Panc1 (cell line): ENCODE data around the gene WDR35.

Experiments
- CTCF ChIP-seq: fragments of 450-650 bp; IDR thresholded peaks from 2 replicates; pipeline ENCODE4 v1.5.1; 2017; ENCODE audit warnings: mild to moderate bottlenecking
- POLR2AphosphoS5 ChIP-seq: IDR thresholded peaks from 2 replicates; pipeline ENCODE4 v1.6.1; 2012; ENCODE audit warnings: mild to moderate bottlenecking, low read depth, low read length, moderate library complexity
- SIN3A ChIP-seq: IDR thresholded peaks from 2 replicates; pipeline ENCODE4 v1.6.1; 2012; ENCODE audit warnings: low read depth, mild to moderate bottlenecking, low read length, moderate library complexity, borderline replicate concordance; ENCODE audit not compliant: insufficient read depth

- TF ChIP-seq CTCF (no peak), SIN3A (no peak), POLR2AphosphoS5 (no peak)
These were observed 28.8 kb upstream of the WDR35 start for GRCh38 chr2:20018601-20019152.
